Loucy (cell line): Measurements from ENCODE around the gene ZDHHC11.

ENCODE experiments used
- EZH2phosphoT487 ChIP-seq: fragments of 200-600 bp; IDR thresholded peaks from 2 replicates; pipeline ENCODE4 v1.6.1; 2018; ENCODE audit warnings: antibody characterized with exemption, mild to moderate bottlenecking, moderate library complexity, borderline replicate concordance
- TF ChIP-seq, protein P1 (sequence below): fragments of 200-600 bp; sonication (generic); conservative IDR thresholded peaks from 2 replicates; pipeline ENCODE4 v1.5.1; 2014; ENCODE audit warnings: mild to moderate bottlenecking, antibody characterized with exemption, low read length

DNA sequence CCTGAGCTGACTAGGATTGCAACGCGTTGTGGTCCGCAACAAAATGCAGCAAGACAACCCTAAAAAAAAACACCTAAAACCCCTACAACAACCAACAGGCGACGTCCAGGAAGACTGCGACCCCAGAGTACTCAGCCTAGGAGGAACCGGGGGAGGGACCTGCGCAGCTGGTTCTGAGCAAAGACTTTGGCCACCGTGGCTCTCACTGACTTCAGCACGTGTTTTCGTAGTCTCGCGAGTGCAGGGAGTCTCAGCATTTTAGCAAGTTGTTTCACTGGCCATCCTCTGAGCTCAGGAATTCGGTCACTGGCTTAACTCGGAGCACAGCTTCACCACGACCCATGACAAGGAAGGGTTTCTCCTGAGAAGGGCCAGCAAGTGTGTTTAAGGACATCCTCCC lies 8.6 kb upstream of the ZDHHC11 start:
- TF ChIP-seq, protein P1, sequence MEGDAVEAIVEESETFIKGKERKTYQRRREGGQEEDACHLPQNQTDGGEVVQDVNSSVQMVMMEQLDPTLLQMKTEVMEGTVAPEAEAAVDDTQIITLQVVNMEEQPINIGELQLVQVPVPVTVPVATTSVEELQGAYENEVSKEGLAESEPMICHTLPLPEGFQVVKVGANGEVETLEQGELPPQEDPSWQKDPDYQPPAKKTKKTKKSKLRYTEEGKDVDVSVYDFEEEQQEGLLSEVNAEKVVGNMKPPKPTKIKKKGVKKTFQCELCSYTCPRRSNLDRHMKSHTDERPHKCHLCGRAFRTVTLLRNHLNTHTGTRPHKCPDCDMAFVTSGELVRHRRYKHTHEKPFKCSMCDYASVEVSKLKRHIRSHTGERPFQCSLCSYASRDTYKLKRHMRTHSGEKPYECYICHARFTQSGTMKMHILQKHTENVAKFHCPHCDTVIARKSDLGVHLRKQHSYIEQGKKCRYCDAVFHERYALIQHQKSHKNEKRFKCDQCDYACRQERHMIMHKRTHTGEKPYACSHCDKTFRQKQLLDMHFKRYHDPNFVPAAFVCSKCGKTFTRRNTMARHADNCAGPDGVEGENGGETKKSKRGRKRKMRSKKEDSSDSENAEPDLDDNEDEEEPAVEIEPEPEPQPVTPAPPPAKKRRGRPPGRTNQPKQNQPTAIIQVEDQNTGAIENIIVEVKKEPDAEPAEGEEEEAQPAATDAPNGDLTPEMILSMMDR = no peak
- no peak for TF ChIP-seq EZH2phosphoT487
